Neural progenitor cell (in vitro differentiated cells): ENCODE data around the gene NEMP1. TPM values are rescaled to one million over a fixed set of nuclear protein-coding genes. Genes with fewer than 3 reads are reported as not detected.

Source experiments
- DNase-seq: peaks from one replicate; pipeline ENCODE4 v3.0.0-alpha.2; 2016; ENCODE audit warnings: low spot score
- H2AFZ ChIP-seq: fragments of 200-600 bp; sonication (generic); replicated peaks from 2 replicates; pipeline ENCODE4 v1.6.1; 2016; ENCODE audit warnings: antibody characterized with exemption
- H3F3A ChIP-seq: fragments of 200-600 bp; sonication (generic); 2 replicates; pipeline ENCODE4 v1.6.1; 2016; ENCODE audit warnings: antibody characterized with exemption, low read depth
- H3K27ac ChIP-seq: fragments of 200-600 bp; sonication (generic); 2 replicates; pipeline ENCODE4 v1.5.1; 2016; ENCODE audit warnings: mild to moderate bottlenecking
- H3K27me3 ChIP-seq: fragments of 200-600 bp; sonication (generic); 2 replicates; pipeline ENCODE4 v1.6.1; 2016; ENCODE audit warnings: mild to moderate bottlenecking, moderate library complexity
- H3K36me3 ChIP-seq: fragments of 200-600 bp; sonication (generic); 2 replicates; pipeline ENCODE4 v1.5.1; 2016
- H3K4me1 ChIP-seq: fragments of 200-600 bp; sonication (generic); 2 replicates; pipeline ENCODE4 v1.6.1; 2016; ENCODE audit warnings: mixed run types
- H3K4me2 ChIP-seq: fragments of 200-600 bp; sonication (generic); 2 replicates; pipeline ENCODE4 v1.6.1; 2016
- H3K4me3 ChIP-seq: fragments of 200-600 bp; sonication (generic); 2 replicates; pipeline ENCODE4 v1.5.1; 2016
- H3K79me2 ChIP-seq: fragments of 200-600 bp; sonication (generic); 2 replicates; pipeline ENCODE4 v1.6.1; 2016; ENCODE audit warnings: low read depth
- H3K9ac ChIP-seq: fragments of 200-600 bp; sonication (generic); 2 replicates; pipeline ENCODE4 v1.6.1; 2016
- H3K9me3 ChIP-seq: fragments of 200-600 bp; sonication (generic); 2 replicates; pipeline ENCODE4 v1.5.1; 2016; ENCODE audit warnings: low read depth
- H4K20me1 ChIP-seq: fragments of 200-600 bp; sonication (generic); 2 replicates; pipeline ENCODE4 v1.6.1; 2016; ENCODE audit warnings: low read depth
- H3K27ac Mint-ChIP-seq: 3 replicates; pipeline ENCODE4 v1.8.0; 2021; ENCODE audit warnings: mixed read lengths
- H3K27me3 Mint-ChIP-seq: 2 replicates; pipeline ENCODE4 v1.8.0; 2022; ENCODE audit warnings: low read depth, mild to moderate bottlenecking, inconsistent platforms, moderate library complexity, mixed read lengths; ENCODE audit not compliant: insufficient read depth
- H3K36me3 Mint-ChIP-seq: 3 replicates; pipeline ENCODE4 v1.8.0; 2021; ENCODE audit warnings: mixed read lengths
- H3K4me1 Mint-ChIP-seq: 3 replicates; pipeline ENCODE4 v1.8.0; 2021; ENCODE audit warnings: mixed read lengths
- H3K4me3 Mint-ChIP-seq: 3 replicates; pipeline ENCODE4 v1.8.0; 2021; ENCODE audit warnings: mild to moderate bottlenecking, moderate library complexity, mixed read lengths
- H3K9me3 Mint-ChIP-seq: 3 replicates; pipeline ENCODE4 v1.8.0; 2020; ENCODE audit warnings: mixed read lengths
- CTCF ChIP-seq: fragments of 200-600 bp; sonication (generic); IDR thresholded peaks from 2 replicates; pipeline ENCODE4 v1.5.1; 2017; ENCODE audit warnings: antibody characterized with exemption, mild to moderate bottlenecking
- EZH2 ChIP-seq: fragments of 200-600 bp; sonication (generic); IDR thresholded peaks from 2 replicates; pipeline ENCODE4 v1.6.1; 2017; ENCODE audit warnings: antibody characterized with exemption, mild to moderate bottlenecking, moderate library complexity
- EZH2phosphoT487 ChIP-seq: fragments of 200-600 bp; sonication (generic); IDR thresholded peaks from 2 replicates; pipeline ENCODE4 v1.6.1; 2017; ENCODE audit warnings: antibody characterized with exemption
- total RNA-seq: library from RNA; depleted of rRNA; stranded (reverse); fragments of >200 nt; gene quantifications from 2 replicates; pipeline ENCODE4 v1.2.3, GENCODE V29; 2015; ENCODE audit warnings: low replicate concordance

NEMP1 gene
- total RNA-seq, 1 donor from 2014 or later = 72.0 TPM

- H3K4me1 Mint-ChIP-seq = peaks cover 38% of the 10 kb centered on the region
- DNase-seq = no peak
- Histone ChIP-seq H3K9me3 (no peaks in the 10 kb centered on the region), H3K27me3 (no peaks in the 10 kb centered on the region), H4K20me1 (no peaks in the 10 kb centered on the region), H2AFZ (no peak overlapping the region), H3K27ac (no peak overlapping the region), H3K4me2 (no peak overlapping the region), H3K4me3 (no peak overlapping the region), H3F3A (peaks cover 11% of the 10 kb centered on the region), H3K36me3 (no peaks in the 10 kb centered on the region), H3K9ac (no peak overlapping the region), H3K4me1 (peaks cover 18% of the 10 kb centered on the region), H3K79me2 (peaks cover 3% of the 10 kb centered on the region)
- no peak overlapping the region for H3K4me3 Mint-ChIP-seq
- H3K27me3 Mint-ChIP-seq = peaks cover 12% of the 10 kb centered on the region
- no peak overlapping the region for H3K27ac Mint-ChIP-seq
- TF ChIP-seq CTCF = no peak
- H3K9me3 Mint-ChIP-seq = peaks cover 2% of the 10 kb centered on the region
- peaks cover 4% of the 10 kb centered on the region for H3K36me3 Mint-ChIP-seq
Measured at GRCh38 chr12:57106021-57106708, 27.6 kb upstream of the NEMP1 start.

DNA sequence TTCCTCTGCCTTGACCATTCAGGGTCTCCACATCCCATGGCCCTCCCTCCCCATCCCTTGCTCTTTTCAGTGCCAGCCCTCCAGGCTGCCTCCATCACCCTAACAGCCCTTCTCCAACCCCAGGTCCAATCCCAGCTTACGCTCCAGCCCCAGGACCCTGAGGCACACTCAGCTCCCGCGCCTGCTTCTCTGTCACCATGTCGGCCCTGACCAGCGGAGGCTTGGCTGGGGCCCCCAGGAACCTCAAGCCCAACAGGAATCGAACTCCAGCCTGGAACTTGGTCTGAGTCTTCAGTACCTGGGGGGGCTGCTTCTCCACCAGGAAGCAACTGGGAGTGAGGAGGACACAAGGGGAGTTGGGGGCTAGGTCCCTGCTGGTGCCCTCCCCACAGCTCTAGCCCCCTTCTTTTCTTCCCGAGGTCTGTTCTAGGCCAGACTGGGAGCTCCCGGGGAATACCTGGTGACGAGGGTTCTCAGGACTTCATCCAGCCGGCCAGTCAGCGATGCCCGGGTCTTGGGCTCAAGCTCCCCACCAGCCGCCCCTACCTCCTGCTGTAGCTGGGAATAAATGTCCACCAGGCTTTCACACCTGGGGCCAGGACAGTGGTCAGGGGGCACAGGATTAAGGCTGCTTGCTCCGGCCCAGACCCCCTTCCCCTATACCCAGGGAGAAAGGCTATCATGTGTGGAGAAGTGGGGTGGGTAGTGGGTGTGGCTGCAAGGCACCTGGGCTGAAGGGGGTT, 26.6 kb upstream of the NEMP1 start:
- Mint-ChIP-seq H3K4me3 (no peak overlapping the region), H3K9me3 (peaks cover 2% of the 10 kb centered on the region), H3K27me3 (peaks cover 12% of the 10 kb centered on the region)

GRCh38 chr12:57104292-57104910, 25.8 kb upstream of the NEMP1 start:
- Histone ChIP-seq H3K79me2 (peaks cover 2% of the 10 kb centered on the region), H3K9me3 (no peaks in the 10 kb centered on the region), H3F3A (no peaks in the 10 kb centered on the region), H2AFZ (no peak overlapping the region), H3K27ac (no peak overlapping the region), H3K9ac (no peak overlapping the region), H3K4me2 (no peak overlapping the region), H4K20me1 (no peaks in the 10 kb centered on the region), H3K4me3 (no peak overlapping the region), H3K36me3 (no peaks in the 10 kb centered on the region), H3K4me1 (peaks cover 2% of the 10 kb centered on the region), H3K27me3 (no peaks in the 10 kb centered on the region)
- H3K27ac Mint-ChIP-seq = no peak overlapping the region
- H3K27me3 Mint-ChIP-seq = peaks cover 14% of the 10 kb centered on the region
- no peak for DNase-seq
- peaks cover 4% of the 10 kb centered on the region for H3K36me3 Mint-ChIP-seq
- no peak overlapping the region for H3K4me3 Mint-ChIP-seq
- TF ChIP-seq CTCF = no peak
- TF ChIP-seq EZH2phosphoT487 = no peak
- TF ChIP-seq EZH2 = no peak
- peaks cover under 1% of the 10 kb centered on the region for H3K9me3 Mint-ChIP-seq
- H3K4me1 Mint-ChIP-seq = peaks cover 21% of the 10 kb centered on the region

More for the DNA sequence above, 26.6 kb upstream of the NEMP1 start:
- H3K27me3 ChIP-seq = no peaks in the 10 kb centered on the region
- peaks cover 3% of the 10 kb centered on the region for H3K79me2 ChIP-seq
- DNase-seq = no peak
- H3K9me3 ChIP-seq = no peaks in the 10 kb centered on the region
- Mint-ChIP-seq H3K36me3 (peaks cover 4% of the 10 kb centered on the region), H3K4me1 (peaks cover 28% of the 10 kb centered on the region), H3K27ac (no peak overlapping the region)
- no peak for TF ChIP-seq EZH2
- no peak for TF ChIP-seq EZH2phosphoT487
- no peak for TF ChIP-seq CTCF
- peaks cover 1% of the 10 kb centered on the region for H3F3A ChIP-seq
- H3K27ac ChIP-seq = no peak overlapping the region
- H3K4me2 ChIP-seq = no peak overlapping the region
- H4K20me1 ChIP-seq = no peaks in the 10 kb centered on the region
- no peak overlapping the region for H3K4me3 ChIP-seq
- H3K36me3 ChIP-seq = no peaks in the 10 kb centered on the region
- H2AFZ ChIP-seq = no peak overlapping the region
- H3K4me1 ChIP-seq = peaks cover 9% of the 10 kb centered on the region
- no peak overlapping the region for H3K9ac ChIP-seq
